ENCODE results near the gene CFLAR.

CFLAR gene

DNA sequence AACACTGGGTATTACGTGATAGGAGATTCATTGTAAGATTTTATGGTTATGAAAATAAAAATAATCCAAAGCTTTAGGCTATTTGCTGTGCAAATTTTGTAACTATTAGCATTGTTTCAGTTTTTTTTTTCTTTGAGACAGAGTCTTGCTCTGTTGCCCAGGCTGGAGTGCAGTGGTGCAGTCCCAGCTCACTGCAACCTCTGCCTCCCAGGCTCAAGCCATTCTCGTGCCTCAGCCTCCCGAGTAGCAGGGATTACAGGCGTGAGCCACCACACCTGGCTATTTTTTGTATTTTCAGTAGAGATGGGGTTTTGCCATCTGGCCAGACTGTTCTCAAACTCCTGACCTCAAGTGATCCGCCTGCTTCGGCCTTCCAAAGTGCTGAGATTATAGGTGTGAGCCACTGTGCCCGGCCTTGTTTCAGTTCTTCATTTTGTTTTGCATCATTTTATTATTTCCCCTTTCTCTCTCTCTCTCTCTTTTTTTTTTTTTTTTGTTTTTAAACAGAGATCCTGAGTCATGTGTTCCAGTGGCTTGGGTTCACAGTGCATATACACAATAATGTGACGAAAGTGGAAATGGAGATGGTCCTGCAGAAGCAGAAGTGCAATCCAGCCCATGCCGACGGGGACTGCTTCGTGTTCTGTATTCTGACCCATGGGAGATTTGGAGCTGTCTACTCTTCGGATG is 92.7 kb downstream of the CFLAR start:
- peaks cover 9% of the 10 kb centered on the region for H3K79me2 ChIP-seq (ENCODE audit: insufficient read depth, low read length)
- H3K4me1 ChIP-seq (ENCODE audit: insufficient read depth, low read length, poor library complexity, severe bottlenecking) = peaks cover 36% of the 10 kb centered on the region
- TF ChIP-seq EZH2phosphoT487 (IDR thresholded peaks at IDR 0.05; ENCODE audit: borderline replicate concordance) = no peak
- TF ChIP-seq, protein P1, sequence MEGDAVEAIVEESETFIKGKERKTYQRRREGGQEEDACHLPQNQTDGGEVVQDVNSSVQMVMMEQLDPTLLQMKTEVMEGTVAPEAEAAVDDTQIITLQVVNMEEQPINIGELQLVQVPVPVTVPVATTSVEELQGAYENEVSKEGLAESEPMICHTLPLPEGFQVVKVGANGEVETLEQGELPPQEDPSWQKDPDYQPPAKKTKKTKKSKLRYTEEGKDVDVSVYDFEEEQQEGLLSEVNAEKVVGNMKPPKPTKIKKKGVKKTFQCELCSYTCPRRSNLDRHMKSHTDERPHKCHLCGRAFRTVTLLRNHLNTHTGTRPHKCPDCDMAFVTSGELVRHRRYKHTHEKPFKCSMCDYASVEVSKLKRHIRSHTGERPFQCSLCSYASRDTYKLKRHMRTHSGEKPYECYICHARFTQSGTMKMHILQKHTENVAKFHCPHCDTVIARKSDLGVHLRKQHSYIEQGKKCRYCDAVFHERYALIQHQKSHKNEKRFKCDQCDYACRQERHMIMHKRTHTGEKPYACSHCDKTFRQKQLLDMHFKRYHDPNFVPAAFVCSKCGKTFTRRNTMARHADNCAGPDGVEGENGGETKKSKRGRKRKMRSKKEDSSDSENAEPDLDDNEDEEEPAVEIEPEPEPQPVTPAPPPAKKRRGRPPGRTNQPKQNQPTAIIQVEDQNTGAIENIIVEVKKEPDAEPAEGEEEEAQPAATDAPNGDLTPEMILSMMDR (conservative IDR thresholded peaks at IDR 0.05; ENCODE audit: low read length) = no peak
- no peak overlapping the region for H3K4me3 ChIP-seq (ENCODE audit: low read length, poor library complexity, severe bottlenecking)
- H3K36me3 ChIP-seq (ENCODE audit: insufficient read depth, low read length) = peaks cover 45% of the 10 kb centered on the region; the same call in 1 of the 2 replicates
- no peaks in the 10 kb centered on the region for H3K27me3 ChIP-seq (ENCODE audit: insufficient read depth, low read length, poor library complexity, severe bottlenecking)
- H3F3A ChIP-seq (ENCODE audit: low read depth) = 0 out of 2 replicates have a peak, but pooled peaks cover 3% of the 10 kb centered on the region
- peaks cover 5% of the 10 kb centered on the region for H4K20me1 ChIP-seq (ENCODE audit: insufficient read depth, low read length, poor library complexity, severe bottlenecking)
- no peaks in the 10 kb centered on the region for H3K9me2 ChIP-seq (replicated peaks; ENCODE audit: low read depth, low read length)
- no peak overlapping the region for H3K9ac ChIP-seq (ENCODE audit: low read depth, low read length, poor library complexity, severe bottlenecking)
- H3K4me2 ChIP-seq (ENCODE audit: low read depth, low read length, poor library complexity, severe bottlenecking) = no peak overlapping the region
- H3K9me3 ChIP-seq (ENCODE audit: insufficient read depth, low read depth, low read length) = no peaks in the 10 kb centered on the region
- no peak overlapping the region for H2AFZ ChIP-seq (ENCODE audit: low read length)

DNA sequence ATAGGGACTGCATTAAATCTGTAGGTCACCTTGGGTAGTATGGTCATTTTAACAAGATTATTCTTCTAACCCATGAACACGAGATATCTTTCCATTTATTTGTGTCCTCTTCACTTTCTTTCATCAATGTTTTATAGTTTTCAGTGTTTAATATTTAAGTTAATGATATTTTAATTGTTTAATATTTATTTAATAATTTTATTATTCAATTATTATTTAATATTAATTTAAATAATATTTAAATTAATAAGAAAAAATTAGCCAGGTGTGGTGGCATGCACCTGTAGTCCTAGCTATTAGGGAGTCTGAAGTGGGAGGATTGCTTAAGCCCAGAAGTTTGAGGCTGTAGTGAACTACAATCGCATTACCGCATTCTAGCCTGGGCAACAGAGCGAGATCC is 100.0 kb downstream of the CFLAR start:
- H3K4me2 ChIP-seq (ENCODE audit: low read depth, low read length, poor library complexity, severe bottlenecking) = no peak overlapping the region
- peaks cover 59% of the 10 kb centered on the region; the same call in 1 of the 2 replicates for H3K36me3 ChIP-seq (ENCODE audit: insufficient read depth, low read length)
- H3K4me1 ChIP-seq (ENCODE audit: insufficient read depth, low read length, poor library complexity, severe bottlenecking) = peaks cover 18% of the 10 kb centered on the region
- H3F3A ChIP-seq (ENCODE audit: low read depth) = 0 out of 2 replicates have a peak, but pooled peaks cover 3% of the 10 kb centered on the region
- TF ChIP-seq, protein P1 (conservative IDR thresholded peaks at IDR 0.05; ENCODE audit: low read length) = no peak
- no peak for TF ChIP-seq EZH2phosphoT487 (IDR thresholded peaks at IDR 0.05; ENCODE audit: borderline replicate concordance)
- H2AFZ ChIP-seq (ENCODE audit: low read length) = no peak overlapping the region
- H3K9ac ChIP-seq (ENCODE audit: low read depth, low read length, poor library complexity, severe bottlenecking) = no peak overlapping the region
- H3K9me2 ChIP-seq (replicated peaks; ENCODE audit: low read depth, low read length) = no peaks in the 10 kb centered on the region
- no peak overlapping the region for H3K4me3 ChIP-seq (ENCODE audit: low read length, poor library complexity, severe bottlenecking)
- H3K27me3 ChIP-seq (ENCODE audit: insufficient read depth, low read length, poor library complexity, severe bottlenecking) = no peaks in the 10 kb centered on the region
- H4K20me1 ChIP-seq (ENCODE audit: insufficient read depth, low read length, poor library complexity, severe bottlenecking) = peaks cover 5% of the 10 kb centered on the region
- peaks cover 8% of the 10 kb centered on the region for H3K79me2 ChIP-seq (ENCODE audit: insufficient read depth, low read length)
- H3K9me3 ChIP-seq (ENCODE audit: insufficient read depth, low read depth, low read length) = no peaks in the 10 kb centered on the region

DNA sequence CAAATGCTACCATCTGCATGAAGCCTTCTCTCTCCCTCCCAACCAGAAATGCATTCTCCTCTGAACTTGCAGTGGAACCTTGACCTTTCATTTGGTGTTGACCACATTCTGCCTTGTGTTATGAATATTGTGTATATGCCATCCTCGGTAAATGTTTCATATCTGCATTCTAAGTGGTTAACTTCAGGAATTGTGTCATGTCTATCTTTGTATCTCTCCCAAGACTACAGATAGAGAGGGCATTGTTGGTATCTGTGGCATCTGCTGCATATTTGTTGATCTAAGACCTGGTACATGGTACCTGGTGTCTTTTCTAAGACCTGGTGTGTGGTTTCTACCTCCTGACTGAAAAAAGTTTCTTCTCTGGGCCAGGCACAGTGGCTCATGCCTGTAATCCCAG is 101.0 kb downstream of the CFLAR start:
- Histone ChIP-seq H3K36me3 (ENCODE audit: insufficient read depth, low read length) (peaks cover 55% of the 10 kb centered on the region; the same call in 1 of the 2 replicates), H3K4me3 (ENCODE audit: low read length, poor library complexity, severe bottlenecking) (no peak overlapping the region), H4K20me1 (ENCODE audit: insufficient read depth, low read length, poor library complexity, severe bottlenecking) (no peaks in the 10 kb centered on the region), H2AFZ (ENCODE audit: low read length) (no peak overlapping the region), H3K9ac (ENCODE audit: low read depth, low read length, poor library complexity, severe bottlenecking) (no peak overlapping the region), H3K9me3 (ENCODE audit: insufficient read depth, low read depth, low read length) (no peaks in the 10 kb centered on the region), H3K4me1 (ENCODE audit: insufficient read depth, low read length, poor library complexity, severe bottlenecking) (peaks cover 9% of the 10 kb centered on the region), H3K4me2 (ENCODE audit: low read depth, low read length, poor library complexity, severe bottlenecking) (no peak overlapping the region), H3K27me3 (ENCODE audit: insufficient read depth, low read length, poor library complexity, severe bottlenecking) (no peaks in the 10 kb centered on the region), H3K79me2 (ENCODE audit: insufficient read depth, low read length) (peaks cover 8% of the 10 kb centered on the region), H3F3A (ENCODE audit: low read depth) (no peaks in the 10 kb centered on the region), H3K9me2 (replicated peaks; ENCODE audit: low read depth, low read length) (no peaks in the 10 kb centered on the region)
- no peak for TF ChIP-seq EZH2phosphoT487 (IDR thresholded peaks at IDR 0.05; ENCODE audit: borderline replicate concordance)
- TF ChIP-seq, protein P1 (conservative IDR thresholded peaks at IDR 0.05; ENCODE audit: low read length) = no peak

Measured in Loucy (cell line).